ENCODE data around the gene CCDC86.

The CCDC86 gene

GRCh38 chr11:60852982-60853950 lies 11.4 kb downstream of the CCDC86 start:
- DNase-seq (ENCODE audit: low read depth in 2 of 2) = no peak

GRCh38 chr11:60854140-60854846 lies 12.4 kb downstream of the CCDC86 start:
- DNase-seq (ENCODE audit: low read depth in 2 of 2) = no peak

- DNase-seq (ENCODE audit: low read depth in 2 of 2) = no peak
Observed at GRCh38 chr11:60854847-60855725, 13.2 kb downstream of the CCDC86 start.

- DNase-seq (ENCODE audit: low read depth in 2 of 2) = no peak
Observed at GRCh38 chr11:60855726-60856633, 14.1 kb downstream of the CCDC86 start, which contains the start of gene PTGDR2. Gene PTGDR2, minus strand, starts transcription at chr11:60855950. Its CDS starts 2,228 bp downstream, at chr11:60853722.

- DNase-seq (ENCODE audit: low read depth in 2 of 2) = no peak
Observed at GRCh38 chr11:60857378-60858232, 15.7 kb downstream of the CCDC86 start.

GRCh38 chr11:60858236-60858635 lies 16.3 kb downstream of the CCDC86 start:
- no peak for DNase-seq (ENCODE audit: low read depth in 2 of 2)

GRCh38 chr11:60858731-60859464 lies 17.0 kb downstream of the CCDC86 start:
- no peak for DNase-seq (ENCODE audit: low read depth in 2 of 2)

- DNase-seq (ENCODE audit: low read depth in 2 of 2) = no peak
Observed at GRCh38 chr11:60859616-60860250, 17.8 kb downstream of the CCDC86 start.

- no peak for DNase-seq (ENCODE audit: low read depth in 2 of 2)
Observed at GRCh38 chr11:60860943-60861342, 19.0 kb downstream of the CCDC86 start.

- DNase-seq (ENCODE audit: low read depth in 2 of 2) = no peak
Observed at GRCh38 chr11:60862171-60862570, 20.3 kb downstream of the CCDC86 start.

- DNase-seq (ENCODE audit: low read depth in 2 of 2) = no peak
Observed at GRCh38 chr11:60863550-60864521, 21.9 kb downstream of the CCDC86 start.

GRCh38 chr11:60864856-60865513 lies 23.1 kb downstream of the CCDC86 start:
- no peak for DNase-seq (ENCODE audit: low read depth in 2 of 2)

GRCh38 chr11:60866911-60867870 lies 25.3 kb downstream of the CCDC86 start, which contains the start of gene ZP1:
Gene ZP1, plus strand, starts transcription at chr11:60867542. Its CDS starts 20 bp downstream, at chr11:60867562.
- DNase-seq (ENCODE audit: low read depth in 2 of 2) = no peak

- DNase-seq (ENCODE audit: low read depth in 2 of 2) = no peak
Observed at GRCh38 chr11:60867871-60868681, 26.2 kb downstream of the CCDC86 start.
